Measurements from ENCODE around the gene SERPINF2.
A peak's percentile ranks its signal among the peaks of the same experiment; 100 is the strongest.
"Not testable (repeated sequence)": the region's sequence is repeated elsewhere in the genome, so short reads cannot be mapped to it uniquely, and the experiment has no call there.

Gene SERPINF2

DNA sequence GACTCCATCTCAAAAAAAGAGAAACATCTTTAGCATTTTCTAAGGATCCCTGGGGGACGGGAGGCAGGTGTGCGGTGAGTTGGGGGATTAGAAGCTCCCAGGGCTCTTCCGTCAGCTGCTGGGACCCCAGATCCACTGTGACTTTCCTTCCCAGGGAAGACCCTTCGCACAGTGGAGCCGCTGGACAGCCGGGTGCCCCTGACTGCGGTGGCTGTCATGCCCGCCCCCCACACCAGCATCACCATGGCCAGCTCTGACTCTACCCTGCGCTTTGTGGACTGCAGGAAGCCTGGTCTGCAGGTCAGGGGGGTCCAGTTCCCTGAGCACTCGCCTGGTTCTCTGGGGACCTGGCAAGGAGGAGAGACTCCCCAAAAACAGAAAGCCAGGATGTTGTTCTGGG, 7.3 kb upstream of the SERPINF2 start:
- no peak for DNase-seq (ENCODE audit: low spot score)

DNA sequence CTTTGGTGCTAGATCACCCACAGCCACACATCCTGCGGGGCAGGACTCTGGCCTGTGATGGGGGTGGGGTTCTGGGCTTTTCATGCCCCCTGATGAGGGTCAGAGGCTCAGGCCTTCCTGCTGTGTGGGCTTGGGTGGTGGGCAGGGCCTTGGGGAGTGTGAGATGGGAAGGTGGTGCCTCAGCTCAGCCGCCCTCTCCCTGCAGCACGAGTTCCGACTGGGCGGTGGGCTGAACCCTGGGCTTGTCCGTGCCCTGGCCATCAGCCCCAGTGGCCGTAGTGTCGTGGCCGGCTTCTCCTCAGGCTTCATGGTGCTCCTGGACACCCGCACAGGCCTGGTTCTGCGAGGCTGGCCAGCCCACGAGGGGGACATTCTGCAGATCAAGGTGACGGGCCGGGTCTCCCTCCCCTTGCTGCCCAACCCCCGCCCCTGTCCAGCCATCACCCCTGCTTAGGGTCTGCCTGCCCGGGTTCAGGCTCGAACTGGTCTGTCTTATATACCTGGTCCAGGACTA, 6.8 kb upstream of the SERPINF2 start:
- DNase-seq (ENCODE audit: low spot score) = no peak

GRCh38 chr17:1736348-1737281, 6.1 kb upstream of the SERPINF2 start:
- peak; percentile 75 for DNase-seq (ENCODE audit: low spot score)

GRCh38 chr17:1737531-1738291, 5.0 kb upstream of the SERPINF2 start:
- no peak for DNase-seq (ENCODE audit: low spot score)

- DNase-seq (ENCODE audit: low spot score) = not testable (repeated sequence)
Observed at GRCh38 chr17:1741899-1742298, 772 bp upstream of the SERPINF2 start.

DNA sequence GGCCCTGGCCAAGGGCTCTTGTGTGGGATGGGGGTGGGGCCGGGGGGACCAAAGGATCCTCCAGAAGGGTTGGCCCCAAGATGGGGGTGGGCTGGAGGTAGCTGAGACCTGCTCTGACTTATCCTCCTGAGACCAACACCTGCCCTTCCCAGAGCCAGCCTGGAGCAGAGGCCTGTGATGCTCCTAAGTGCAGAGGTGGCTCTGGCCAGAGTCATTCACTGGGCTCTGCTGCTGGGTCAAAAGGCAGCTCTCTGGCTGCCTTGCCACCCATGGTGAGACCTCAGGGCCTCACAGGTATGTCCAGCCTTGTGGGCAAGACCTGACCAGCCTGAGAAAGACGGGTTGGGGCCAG, 393 bp downstream of the SERPINF2 start:
- no peak for DNase-seq (ENCODE audit: low spot score)

- no peak for DNase-seq (ENCODE audit: low spot score)
Observed at GRCh38 chr17:1744551-1745512, 2.2 kb downstream of the SERPINF2 start.

- no peak for DNase-seq (ENCODE audit: low spot score)
Observed at GRCh38 chr17:1745513-1746020, 2.9 kb downstream of the SERPINF2 start.

- no peak for DNase-seq (ENCODE audit: low spot score)
Observed at GRCh38 chr17:1746975-1747543, 4.4 kb downstream of the SERPINF2 start.

GRCh38 chr17:1750628-1751027, 8.0 kb downstream of the SERPINF2 start:
- no peak for DNase-seq (ENCODE audit: low spot score)

- no peak for DNase-seq (ENCODE audit: low spot score)
Observed at GRCh38 chr17:1752425-1753262, 10.0 kb downstream of the SERPINF2 start.

DNA sequence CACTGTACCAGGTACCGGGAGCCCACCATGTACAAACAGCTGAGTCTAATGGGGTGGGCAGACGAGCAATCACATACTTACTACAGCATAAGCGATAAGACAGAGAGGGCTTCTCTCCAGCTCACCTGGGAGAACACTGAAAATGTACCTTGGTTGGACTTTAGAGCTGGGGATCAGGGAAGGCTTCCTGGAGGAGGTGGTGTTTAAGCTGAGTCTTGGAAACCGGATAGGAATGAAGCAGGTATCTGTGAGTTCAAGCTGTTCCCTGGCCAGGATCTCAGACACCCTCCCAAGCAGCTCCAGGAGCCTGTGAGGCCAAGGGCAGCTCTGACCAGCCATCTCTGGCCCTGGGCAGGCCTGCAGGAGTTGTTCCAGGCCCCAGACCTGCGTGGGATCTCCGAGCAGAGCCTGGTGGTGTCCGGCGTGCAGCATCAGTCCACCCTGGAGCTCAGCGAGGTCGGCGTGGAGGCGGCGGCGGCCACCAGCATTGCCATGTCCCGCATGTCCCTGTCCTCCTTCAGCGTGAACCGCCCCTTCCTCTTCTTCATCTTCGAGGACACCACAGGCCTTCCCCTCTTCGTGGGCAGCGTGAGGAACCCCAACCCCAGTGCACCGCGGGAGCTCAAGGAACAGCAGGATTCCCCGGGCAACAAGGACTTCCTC, 11.2 kb downstream of the SERPINF2 start:
- DNase-seq (ENCODE audit: low spot score) = no peak

- no peak for DNase-seq (ENCODE audit: low spot score)
Observed at GRCh38 chr17:1754430-1755112, 11.9 kb downstream of the SERPINF2 start.

DNA sequence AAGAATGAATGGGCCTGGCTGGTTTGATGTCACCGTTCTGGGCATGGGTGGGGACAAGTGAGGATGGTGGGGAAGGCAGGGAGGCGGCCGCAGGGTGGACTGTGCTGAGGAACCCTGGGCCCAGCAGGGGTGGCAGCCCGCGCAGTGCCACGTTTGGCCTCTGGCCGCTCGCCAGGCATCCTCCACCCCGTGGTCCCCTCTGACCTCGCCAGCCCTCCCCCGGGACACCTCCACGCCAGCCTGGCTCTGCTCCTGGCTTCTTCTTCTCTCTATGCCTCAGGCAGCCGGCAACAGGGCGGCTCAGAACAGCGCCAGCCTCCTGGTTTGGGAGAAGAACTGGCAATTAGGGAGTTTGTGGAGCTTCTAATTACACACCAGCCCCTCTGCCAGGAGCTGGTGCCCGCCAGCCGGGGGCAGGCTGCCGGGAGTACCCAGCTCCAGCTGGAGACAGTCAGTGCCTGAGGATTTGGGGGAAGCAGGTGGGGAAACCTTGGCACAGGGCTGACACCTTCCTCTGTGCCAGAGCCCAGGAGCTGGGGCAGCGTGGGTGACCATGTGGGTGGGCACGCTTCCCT, 12.7 kb downstream of the SERPINF2 start:
- DNase-seq (ENCODE audit: low spot score) = no peak

DNA sequence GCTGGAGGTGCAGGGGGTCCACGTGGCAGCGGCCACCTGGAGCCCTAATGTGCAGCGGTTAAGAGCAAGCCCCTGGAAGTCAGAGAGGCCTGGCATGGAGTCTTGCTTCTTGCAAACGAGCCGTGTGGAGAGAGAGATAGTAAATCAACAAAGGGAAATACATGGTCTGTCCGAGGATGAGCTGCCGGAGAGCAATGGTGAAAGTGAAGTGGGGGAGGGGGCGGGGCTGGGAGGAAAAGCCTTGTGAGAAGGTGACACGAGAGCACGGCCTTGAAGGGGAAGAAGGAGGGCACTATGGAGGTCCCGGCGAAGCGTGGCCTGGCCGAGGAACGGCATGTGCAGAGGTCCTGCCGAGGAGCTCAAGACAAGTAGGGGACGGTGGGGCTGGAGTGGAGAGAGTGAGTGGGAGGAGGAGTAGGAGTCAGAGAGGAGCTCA, 13.2 kb downstream of the SERPINF2 start:
- no peak for DNase-seq (ENCODE audit: low spot score)

GRCh38 chr17:1758807-1759206, 16.1 kb downstream of the SERPINF2 start:
- no peak for DNase-seq (ENCODE audit: low spot score)

GRCh38 chr17:1759529-1759928, 16.9 kb downstream of the SERPINF2 start:
- no peak for DNase-seq (ENCODE audit: low spot score)

DNA sequence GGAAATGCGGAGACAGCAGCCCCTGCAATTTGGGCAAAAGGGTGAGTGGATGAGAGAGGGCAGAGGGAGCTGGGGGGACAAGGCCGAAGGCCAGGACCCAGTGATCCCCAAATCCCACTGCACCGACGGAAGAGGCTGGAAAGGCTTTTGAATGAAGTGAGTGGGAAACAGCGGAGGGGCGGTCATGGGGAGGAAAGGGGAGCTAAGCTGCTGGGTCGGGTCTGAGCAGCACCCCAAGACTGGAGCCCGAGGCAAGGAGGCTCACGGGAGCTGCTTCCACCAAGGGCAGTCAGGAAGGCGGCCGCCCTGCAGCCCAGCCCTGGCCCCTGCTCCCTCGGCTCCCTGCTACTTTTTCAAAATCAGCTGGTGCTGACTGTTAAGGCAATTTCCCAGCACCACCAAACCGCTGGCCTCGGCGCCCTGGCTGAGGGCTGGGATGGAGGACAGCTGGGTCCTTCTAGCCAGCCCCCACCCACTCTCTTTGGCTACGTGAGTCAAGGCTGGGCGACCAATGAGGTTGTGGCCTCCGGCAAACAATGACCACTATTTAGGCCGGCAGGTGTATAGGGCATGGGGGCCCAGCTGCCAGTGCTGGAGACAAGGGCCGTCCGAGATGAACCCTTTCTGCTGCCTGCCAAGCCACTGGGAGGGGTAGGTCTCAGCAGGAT, 19.7 kb downstream of the SERPINF2 start:
- DNase-seq (ENCODE audit: low spot score) = peak; percentile 71

Measured in GM03348 (cell line).